Immature natural killer cell (primary cell): ENCODE results near the gene ZNF516. TPM values are rescaled to one million over a fixed set of nuclear protein-coding genes. Genes with fewer than 3 reads are reported as not detected.

Experiments
- DNase-seq, 3 donors: peaks; one replicate each; pipeline ENCODE4 v3.0.0; 2022; ENCODE audit warnings: mixed read lengths in 1 of 3
- H3K27ac Mint-ChIP-seq, 6 donors: one replicate each; pipeline ENCODE4 v1.8.0; 2020; ENCODE audit warnings: mixed read lengths in 6 of 6, mild to moderate bottlenecking in 5 of 6, inconsistent platforms in 4 of 6, moderate library complexity in 3 of 6
- H3K27me3 Mint-ChIP-seq, 3 donors: one replicate each; pipeline ENCODE4 v1.8.0; 2020 to 2021; ENCODE audit warnings: low read depth in 3 of 3, mild to moderate bottlenecking in 3 of 3, mixed read lengths in 3 of 3, moderate library complexity in 3 of 3, inconsistent platforms in 1 of 3
- H3K36me3 Mint-ChIP-seq, 3 donors: one replicate each; pipeline ENCODE4 v1.8.0; 2020; ENCODE audit warnings: mixed read lengths in 3 of 3, inconsistent platforms in 2 of 3, mild to moderate bottlenecking in 2 of 3
- H3K4me1 Mint-ChIP-seq, 2 donors: one replicate each; pipeline ENCODE4 v1.8.0; 2020; ENCODE audit warnings: inconsistent platforms in 2 of 2, mild to moderate bottlenecking in 2 of 2, mixed read lengths in 2 of 2, moderate library complexity in 1 of 2
- H3K4me3 Mint-ChIP-seq, 5 donors: one replicate each; pipeline ENCODE4 v1.8.0; 2020; ENCODE audit warnings: mild to moderate bottlenecking in 5 of 5, mixed read lengths in 5 of 5, inconsistent platforms in 3 of 5, moderate library complexity in 3 of 5
- H3K9me3 Mint-ChIP-seq, 6 donors: one replicate each; pipeline ENCODE4 v1.8.0; 2020; ENCODE audit warnings: mild to moderate bottlenecking in 6 of 6, mixed read lengths in 6 of 6, inconsistent platforms in 4 of 6, moderate library complexity in 3 of 6
- polyA plus RNA-seq, 3 donors: library from polyadenylated mRNA; unstranded; fragments of 300-500 nt; fragmentation: Illumina TruSeq; gene quantifications; one replicate each; pipeline ENCODE4 v1.2.3, GENCODE V29; 2021

The ZNF516 gene
- polyA plus RNA-seq, 3 donors from 2014 or later: 1.2 to 6.1 (median 2.0) TPM

- H3K36me3 Mint-ChIP-seq: no peaks in the 10 kb centered on the region
- peak overlapping the region; percentile 64 to 93 (median 82) for H3K4me3 Mint-ChIP-seq
- H3K9me3 Mint-ChIP-seq: peaks cover 0 to 1% (median 0%) of the 10 kb centered on the region in 6 donors
- H3K27me3 Mint-ChIP-seq: peaks cover 0 to 3% (median 1%) of the 10 kb centered on the region in 3 donors
- H3K4me1 Mint-ChIP-seq: peaks cover 80 to 97% of the 10 kb centered on the region in 2 donors
- DNase-seq: peak in 2 of 3 donors; percentile 19 to 24
- peak overlapping the region; percentile 78 to 92 (median 87) for H3K27ac Mint-ChIP-seq
Measured at GRCh38 chr18:76448256-76449110, 46.6 kb downstream of the ZNF516 start.

- Mint-ChIP-seq H3K9me3 (peaks cover 0 to 1% (median 0%) of the 10 kb centered on the region in 6 donors), H3K27me3 (peaks cover 0 to 3% (median 1%) of the 10 kb centered on the region in 3 donors), H3K27ac (peak overlapping the region in 5 of 6 donors; percentile 23 to 92 (median 88)), H3K4me1 (peaks cover 74 to 86% of the 10 kb centered on the region in 2 donors), H3K4me3 (peak overlapping the region in 4 of 5 donors; percentile 33 to 93 (median 73)), H3K36me3 (peaks cover 0 to 4% (median 0%) of the 10 kb centered on the region in 3 donors)
- no peak for DNase-seq
Measured at GRCh38 chr18:76447258-76447890, 47.7 kb downstream of the ZNF516 start.

GRCh38 chr18:76446321-76447257 is 48.5 kb downstream of the ZNF516 start:
- Mint-ChIP-seq H3K36me3 (peaks cover 0 to 4% (median 0%) of the 10 kb centered on the region in 3 donors), H3K4me3 (peak overlapping the region in 1 of 5 donors; percentile 35), H3K9me3 (peaks cover 0 to 1% (median 0%) of the 10 kb centered on the region in 6 donors), H3K27ac (peak overlapping the region in 5 of 6 donors; percentile 64 to 88 (median 80)), H3K27me3 (peaks cover 0 to 3% (median 1%) of the 10 kb centered on the region in 3 donors), H3K4me1 (peaks cover 67 to 79% of the 10 kb centered on the region in 2 donors)
- no peak for DNase-seq

GRCh38 chr18:76445741-76446232 is 49.3 kb downstream of the ZNF516 start:
- H3K27me3 Mint-ChIP-seq: peaks cover 0 to 1% (median 0%) of the 10 kb centered on the region in 3 donors
- DNase-seq: no peak
- peaks cover 0 to 1% (median 0%) of the 10 kb centered on the region in 6 donors for H3K9me3 Mint-ChIP-seq
- peak overlapping the region in 5 of 6 donors; percentile 41 to 88 (median 80) for H3K27ac Mint-ChIP-seq
- peak overlapping the region in 2 of 5 donors; percentile 35 to 54 for H3K4me3 Mint-ChIP-seq
- H3K36me3 Mint-ChIP-seq: peaks cover 0 to 4% (median 2%) of the 10 kb centered on the region in 3 donors
- H3K4me1 Mint-ChIP-seq: peaks cover 60 to 71% of the 10 kb centered on the region in 2 donors

GRCh38 chr18:76445275-76445674 is 49.8 kb downstream of the ZNF516 start:
- Mint-ChIP-seq H3K27me3 (no peaks in the 10 kb centered on the region), H3K4me3 (no peak overlapping the region), H3K9me3 (peaks cover 0 to 1% (median 0%) of the 10 kb centered on the region in 6 donors), H3K4me1 (peaks cover 55 to 65% of the 10 kb centered on the region in 2 donors), H3K27ac (peak overlapping the region in 5 of 6 donors; percentile 12 to 64 (median 28)), H3K36me3 (peaks cover 0 to 7% (median 6%) of the 10 kb centered on the region in 3 donors)
- DNase-seq: no peak

GRCh38 chr18:76444446-76445105 is 50.5 kb downstream of the ZNF516 start:
- H3K9me3 Mint-ChIP-seq: peaks cover 0 to 1% (median 0%) of the 10 kb centered on the region in 6 donors
- DNase-seq: no peak
- H3K4me3 Mint-ChIP-seq: no peak overlapping the region
- peaks cover 0 to 12% (median 10%) of the 10 kb centered on the region in 3 donors for H3K36me3 Mint-ChIP-seq
- peak overlapping the region in 3 of 6 donors; percentile 10 to 23 (median 22) for H3K27ac Mint-ChIP-seq
- peaks cover 50 to 58% of the 10 kb centered on the region in 2 donors for H3K4me1 Mint-ChIP-seq
- no peaks in the 10 kb centered on the region for H3K27me3 Mint-ChIP-seq

- Mint-ChIP-seq H3K4me3 (no peak overlapping the region), H3K36me3 (peaks cover 0 to 12% (median 10%) of the 10 kb centered on the region in 3 donors), H3K4me1 (peaks cover 42 to 51% of the 10 kb centered on the region in 2 donors), H3K27me3 (no peaks in the 10 kb centered on the region), H3K9me3 (peaks cover 0 to 1% (median 0%) of the 10 kb centered on the region in 6 donors), H3K27ac (peak overlapping the region in 2 of 6 donors; percentile 28 to 56)
- no peak for DNase-seq
Measured at GRCh38 chr18:76443519-76444445, 51.3 kb downstream of the ZNF516 start.

- Mint-ChIP-seq H3K9me3 (peaks cover 0 to 1% (median 0%) of the 10 kb centered on the region in 6 donors), H3K4me1 (peaks cover 30 to 39% of the 10 kb centered on the region in 2 donors), H3K4me3 (no peak overlapping the region), H3K27me3 (no peaks in the 10 kb centered on the region), H3K27ac (peak overlapping the region in 1 of 6 donors; percentile 56), H3K36me3 (peaks cover 0 to 12% (median 10%) of the 10 kb centered on the region in 3 donors)
- no peak for DNase-seq
Measured at GRCh38 chr18:76442413-76443171, 52.5 kb downstream of the ZNF516 start.

- H3K4me3 Mint-ChIP-seq: no peak overlapping the region
- H3K27ac Mint-ChIP-seq: no peak overlapping the region
- no peaks in the 10 kb centered on the region for H3K27me3 Mint-ChIP-seq
- peaks cover 28 to 31% of the 10 kb centered on the region in 2 donors for H3K4me1 Mint-ChIP-seq
- DNase-seq: no peak
- peaks cover 0 to 12% (median 10%) of the 10 kb centered on the region in 3 donors for H3K36me3 Mint-ChIP-seq
- peaks cover 0 to 1% (median 0%) of the 10 kb centered on the region in 6 donors for H3K9me3 Mint-ChIP-seq
Measured at GRCh38 chr18:76441668-76442412, 53.2 kb downstream of the ZNF516 start.

- no peak overlapping the region for H3K27ac Mint-ChIP-seq
- H3K9me3 Mint-ChIP-seq: peaks cover 0 to 1% (median 0%) of the 10 kb centered on the region in 6 donors
- DNase-seq: no peak
- H3K27me3 Mint-ChIP-seq: peaks cover 0 to 2% (median 0%) of the 10 kb centered on the region in 3 donors
- peaks cover 0 to 12% (median 10%) of the 10 kb centered on the region in 3 donors for H3K36me3 Mint-ChIP-seq
- no peak overlapping the region for H3K4me3 Mint-ChIP-seq
- peaks cover 21 to 24% of the 10 kb centered on the region in 2 donors for H3K4me1 Mint-ChIP-seq
Measured at GRCh38 chr18:76441002-76441667, 53.9 kb downstream of the ZNF516 start.
